ENCODE data around the gene PRR22.
"Not testable (repeated sequence)": the region's sequence is repeated elsewhere in the genome, so short reads cannot be mapped to it uniquely, and the experiment has no call there.

PRR22 gene

DNA sequence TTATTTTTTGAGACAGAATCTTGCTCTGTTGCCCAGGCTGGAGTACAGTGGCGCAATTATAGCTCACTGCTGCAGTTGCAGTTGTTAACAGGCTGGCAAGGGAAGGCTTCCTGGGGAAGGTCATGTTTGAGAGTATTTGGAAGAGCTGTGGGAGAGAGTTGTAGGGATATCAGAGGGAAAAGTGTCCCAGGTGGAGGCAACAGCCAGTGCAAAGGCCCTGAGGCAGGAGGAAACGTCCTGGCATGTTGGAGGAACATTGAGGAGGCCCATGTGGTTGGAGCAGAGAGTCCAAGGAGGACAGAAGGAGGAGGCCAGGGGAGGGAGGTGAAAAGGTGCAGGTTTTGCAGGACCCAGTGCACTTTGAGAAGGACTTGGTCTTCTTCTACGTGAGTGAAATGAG is 8.6 kb upstream of the PRR22 start:
- in situ Hi-C loops (cut with MboI; ENCODE audit: low sequenced_read_pairs): no loop called here

DNA sequence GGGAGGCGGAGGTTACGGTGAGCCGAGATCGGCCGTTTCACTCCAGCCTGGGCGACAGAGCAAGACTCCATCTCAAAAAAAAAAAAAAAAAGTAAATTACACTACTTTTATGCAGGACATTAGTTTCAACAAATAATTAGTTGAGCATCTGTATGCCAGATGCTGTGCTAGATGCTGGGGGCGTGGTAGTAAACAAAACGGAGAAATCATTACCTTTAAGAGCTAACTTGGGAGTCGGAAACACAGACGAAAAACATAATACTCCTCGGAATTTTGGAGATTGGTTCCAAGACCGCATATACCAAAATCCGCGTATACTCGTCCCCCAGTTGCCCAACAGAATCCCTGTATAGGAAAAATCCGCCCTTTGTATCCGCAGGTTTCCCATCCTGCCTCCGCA is 7.7 kb upstream of the PRR22 start:
- in situ Hi-C loops (cut with MboI; ENCODE audit: low sequenced_read_pairs): no loop called here

DNA sequence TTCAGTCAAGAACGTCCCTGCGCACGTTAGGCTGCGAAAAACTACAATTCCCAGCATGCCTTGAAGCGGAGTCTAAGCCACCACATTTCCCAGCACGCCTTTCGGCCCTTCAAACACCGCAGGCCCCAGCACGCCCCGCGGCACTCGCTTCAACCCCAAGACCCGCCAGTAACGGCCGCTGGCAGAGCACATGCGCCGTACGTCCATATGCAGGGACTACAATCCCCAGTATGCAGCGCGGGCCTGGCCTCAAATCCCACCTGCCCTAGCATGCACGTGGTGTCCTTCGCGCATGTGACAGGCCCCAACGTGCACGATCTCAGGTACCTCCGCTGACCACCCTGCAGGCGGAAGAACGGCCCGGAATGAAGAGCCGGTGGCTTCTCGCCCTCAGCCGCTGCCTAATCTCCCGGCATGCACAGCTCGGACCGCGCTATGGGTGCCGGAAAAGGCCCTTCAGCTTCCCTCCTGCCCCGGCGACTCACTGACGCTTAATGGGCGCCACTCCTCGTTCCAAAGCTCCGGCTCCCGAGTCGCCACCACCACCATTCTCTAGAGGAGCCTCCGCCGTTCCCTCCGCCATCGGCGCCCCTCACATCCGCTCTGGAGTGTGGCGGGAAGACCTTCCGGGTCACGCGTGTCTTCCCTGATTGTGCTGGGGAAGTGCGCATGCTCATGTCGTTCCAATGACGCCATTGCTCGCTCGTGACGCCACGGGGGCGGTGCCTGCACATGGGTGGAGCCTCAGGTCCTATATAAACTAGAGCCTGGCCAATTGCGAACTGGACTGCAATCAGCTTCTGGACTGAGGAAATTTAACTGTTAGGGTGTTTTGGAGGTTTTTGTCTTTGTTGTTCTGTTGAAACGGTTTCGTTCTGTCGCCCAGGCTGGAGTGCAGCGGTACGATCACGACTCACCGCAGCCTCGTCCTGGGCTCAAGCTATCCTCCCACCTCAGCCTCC is 6.3 kb upstream of the PRR22 start, which contains the start of gene DUS3L:
Gene DUS3L, minus strand, starts transcription at position 605 of the 962 bp plus-strand sequence. Its CDS starts 22 bp downstream, at position 583.
- in situ Hi-C loops (cut with MboI; ENCODE audit: low sequenced_read_pairs): no loop called here

DNA sequence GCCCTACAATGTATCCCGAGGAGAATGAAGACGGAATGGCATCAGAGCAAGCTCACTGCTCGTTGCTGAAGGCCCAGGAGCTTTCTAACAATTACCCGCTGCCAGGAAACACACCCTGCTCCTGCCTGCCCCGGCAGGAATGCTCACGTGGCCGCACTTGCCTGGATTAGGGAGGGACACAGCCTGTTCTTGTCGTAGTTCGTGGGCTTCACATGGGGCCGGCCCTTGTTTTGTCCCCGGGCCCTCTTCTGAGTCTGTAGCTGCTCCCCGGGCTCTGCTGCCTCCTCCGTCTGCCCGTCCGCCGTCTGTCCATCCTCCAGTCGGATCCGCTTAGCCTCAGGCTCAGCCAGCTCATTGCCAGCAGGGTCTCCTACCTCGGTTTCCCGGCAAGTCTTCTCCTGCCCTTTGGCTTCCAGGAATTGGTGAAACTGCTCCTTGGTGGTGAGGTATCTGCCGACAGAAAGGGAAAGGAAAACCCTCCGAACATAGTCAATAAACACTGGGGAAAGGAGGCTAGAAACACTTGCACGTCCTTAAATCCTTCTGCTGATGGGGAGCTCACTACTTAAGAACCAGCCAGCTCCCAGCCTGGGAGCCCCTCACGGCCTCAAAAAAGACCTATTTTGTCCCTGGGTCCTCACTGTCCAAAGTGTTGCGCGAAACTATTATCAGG is 5.5 kb upstream of the PRR22 start:
- in situ Hi-C loops (cut with MboI; ENCODE audit: low sequenced_read_pairs): no loop called here

DNA sequence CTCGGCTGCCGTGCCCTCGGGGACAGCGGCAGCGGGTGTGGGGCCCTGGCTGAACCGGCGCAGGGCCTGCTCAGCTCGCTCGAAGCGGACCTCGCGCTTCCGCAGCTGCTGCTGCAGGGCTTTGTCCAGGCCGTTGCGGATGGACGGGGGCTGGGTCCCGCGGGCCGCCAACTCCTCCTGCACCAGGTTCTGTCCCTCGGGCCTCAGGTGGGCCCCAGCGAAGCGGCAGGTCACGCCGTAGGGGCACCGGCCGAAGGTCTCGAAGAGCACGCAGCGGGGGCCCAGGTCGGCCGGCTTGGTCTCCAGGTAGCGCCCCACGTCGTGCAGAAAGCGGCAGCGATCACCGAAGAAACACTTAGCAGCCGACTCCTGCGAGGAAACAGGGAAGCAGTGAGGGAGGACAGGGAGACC is 4.8 kb upstream of the PRR22 start:
- in situ Hi-C loops (cut with MboI; ENCODE audit: low sequenced_read_pairs): no loop called here

DNA sequence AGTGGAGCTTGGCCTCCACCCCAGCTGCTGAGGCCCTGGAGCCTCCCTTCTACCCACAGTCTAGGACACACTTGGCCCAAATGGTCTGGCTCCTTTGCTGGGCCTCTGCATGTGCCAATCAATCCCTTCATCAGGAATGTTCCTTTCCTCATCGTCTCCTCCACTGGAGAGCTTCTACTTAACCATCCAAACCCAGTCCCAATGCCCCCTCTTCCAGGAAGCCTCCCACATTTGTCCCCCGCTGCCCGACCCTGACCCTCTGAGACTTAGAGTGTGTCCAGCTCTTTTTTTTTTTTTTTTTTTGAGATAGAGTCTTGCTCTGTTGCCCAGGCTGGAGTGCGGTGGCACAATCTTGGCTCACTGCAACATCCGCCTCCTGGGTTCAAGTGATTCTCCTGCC is 3.9 kb upstream of the PRR22 start:
- in situ Hi-C loops (cut with MboI; ENCODE audit: low sequenced_read_pairs): no loop called here

DNA sequence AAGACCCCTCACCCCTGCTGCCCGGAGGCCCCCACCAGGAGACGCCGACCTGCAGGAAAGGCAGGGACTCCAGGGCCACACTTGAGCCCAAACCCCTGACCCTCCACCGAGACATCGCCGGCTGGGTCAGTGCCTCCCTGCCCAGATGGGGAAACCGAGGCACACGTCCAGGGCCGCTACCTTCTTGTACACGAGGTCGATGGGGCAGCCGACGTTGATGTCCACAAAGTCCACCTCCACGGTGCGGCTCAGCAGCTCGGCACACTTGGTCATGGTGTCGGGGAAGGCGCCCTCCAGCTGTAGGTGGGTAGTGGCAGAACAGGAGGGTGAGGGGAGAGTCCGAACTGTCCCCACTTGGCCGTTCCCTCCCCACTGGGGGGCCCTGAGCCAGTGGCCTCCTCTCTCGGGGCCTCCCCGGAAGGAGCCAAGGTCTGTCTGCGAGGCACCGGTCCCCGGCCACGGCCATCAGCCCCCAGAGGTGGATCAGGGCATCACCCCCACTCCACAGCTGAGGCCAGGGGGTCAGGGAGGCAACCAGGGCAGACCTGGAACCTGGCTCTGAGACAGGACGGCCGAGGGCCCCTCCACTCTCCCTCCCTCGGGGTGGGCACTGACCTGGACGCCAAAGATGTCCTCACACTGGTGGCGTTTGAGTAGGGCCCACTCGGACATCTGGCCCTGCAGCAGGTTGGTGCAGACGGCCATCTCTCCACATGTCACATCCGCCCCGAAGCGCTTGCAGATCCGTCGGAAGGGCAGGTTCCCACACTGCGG is 3.0 kb upstream of the PRR22 start:
- in situ Hi-C loops (cut with MboI; ENCODE audit: low sequenced_read_pairs): no loop called here

DNA sequence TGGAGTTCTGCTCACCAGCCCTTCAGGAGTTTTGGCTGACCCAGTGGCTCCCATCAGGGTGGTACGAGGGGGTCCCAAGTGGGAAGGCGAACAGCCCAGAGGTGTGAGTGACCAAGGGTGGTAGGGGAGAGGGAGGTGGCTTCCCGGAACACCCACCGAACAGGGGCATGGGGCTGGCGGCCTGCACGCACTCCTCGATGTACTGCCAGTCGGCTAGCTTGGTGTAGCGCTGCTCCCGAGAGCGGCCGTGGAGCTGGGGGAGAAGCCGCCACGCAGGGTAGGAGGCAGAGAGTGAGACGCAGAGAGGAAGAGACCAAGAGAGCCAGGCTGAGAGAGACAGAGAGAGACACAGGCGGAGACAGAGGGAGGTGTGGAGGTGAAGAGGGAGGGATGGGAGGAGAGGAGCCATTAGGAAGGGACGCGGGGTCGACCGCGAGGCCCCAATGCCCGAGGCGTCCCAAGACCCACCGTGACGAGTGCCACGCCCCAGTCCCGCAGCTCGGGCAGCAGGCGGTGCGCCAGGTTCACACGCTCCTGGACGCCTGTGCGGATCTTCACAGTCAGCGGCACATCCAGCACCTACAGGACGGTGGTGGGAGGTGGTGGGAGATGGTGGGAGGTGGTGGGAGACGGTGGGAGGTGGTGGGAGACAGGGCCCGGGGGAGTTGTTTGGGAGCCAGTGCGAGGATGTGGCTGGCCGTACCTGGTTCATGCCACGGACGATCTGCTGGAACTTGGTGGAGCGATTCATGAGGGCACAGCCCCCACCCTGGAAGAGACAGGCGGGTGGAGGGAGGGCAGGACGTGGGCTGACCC is 2.3 kb upstream of the PRR22 start:
- in situ Hi-C loops (cut with MboI; ENCODE audit: low sequenced_read_pairs): no loop called here

DNA sequence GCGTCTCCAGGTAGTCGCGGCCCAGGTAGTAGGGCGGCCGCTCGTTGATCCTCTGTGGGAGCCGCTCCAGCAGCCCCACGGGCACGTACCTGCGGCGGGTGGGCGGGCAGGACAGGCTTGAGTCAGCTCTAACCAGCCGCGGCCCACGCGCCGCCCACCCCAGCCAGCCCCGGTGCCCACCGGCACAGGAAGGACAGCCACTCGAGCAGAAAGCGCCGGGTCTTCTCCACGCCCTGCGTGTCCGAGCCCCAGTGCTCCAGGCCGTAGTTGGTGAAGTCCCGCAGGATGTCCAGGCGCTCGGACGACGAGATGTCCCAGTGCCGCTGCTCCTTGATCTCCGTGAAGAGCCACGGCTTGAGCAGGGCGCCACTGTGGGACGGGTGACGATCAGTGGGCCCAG is 877 bp upstream of the PRR22 start:
- in situ Hi-C loops (cut with MboI; ENCODE audit: low sequenced_read_pairs): no loop called here

DNA sequence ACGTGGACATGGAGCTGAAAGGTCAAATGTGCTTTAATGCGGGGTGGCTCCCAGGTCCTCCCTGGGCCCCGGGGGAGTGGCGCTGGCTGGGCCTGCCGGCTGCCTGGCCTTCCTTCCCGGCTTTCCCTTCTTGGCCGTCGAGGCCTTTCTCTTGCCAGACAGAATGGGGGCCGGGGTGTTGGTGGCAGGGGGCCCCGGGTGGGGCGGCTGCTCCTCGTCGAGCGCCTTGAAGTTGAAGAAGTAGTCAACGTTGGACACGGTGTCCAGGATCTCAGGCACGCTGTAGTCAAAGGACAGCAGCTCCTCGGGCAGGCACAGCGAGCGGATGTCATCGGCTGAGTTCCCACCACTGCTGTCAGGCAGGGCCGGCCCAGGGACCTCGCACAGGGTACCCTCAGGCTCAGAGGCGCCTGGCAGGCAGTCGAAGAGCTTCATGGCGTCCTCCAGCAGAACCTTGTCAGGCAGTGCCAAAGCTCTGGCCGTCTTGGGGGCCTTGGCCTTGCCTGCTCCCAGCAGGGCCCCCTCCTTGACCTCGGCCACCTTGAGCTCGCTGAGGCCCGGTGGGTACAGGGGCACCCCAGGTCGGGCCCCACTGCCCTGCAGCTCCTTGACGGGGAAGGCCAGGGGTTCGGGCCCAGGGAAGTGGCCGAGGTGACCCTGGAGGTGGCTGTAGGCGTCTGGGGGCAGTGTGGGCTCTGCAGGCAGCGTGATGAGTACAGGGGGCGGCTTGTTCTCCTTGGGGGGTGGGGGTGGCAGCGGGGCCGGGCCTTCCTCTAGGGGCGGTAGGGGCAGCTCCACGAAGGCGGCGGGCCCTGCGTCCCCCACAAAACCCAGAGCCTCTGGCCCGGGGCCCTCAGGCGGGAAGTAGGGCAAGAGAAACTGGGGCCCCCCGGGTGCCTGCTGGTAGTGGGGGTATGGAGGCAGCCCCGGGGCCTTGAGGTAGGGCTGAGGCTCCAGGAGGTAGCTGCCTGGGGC is 1.3 kb downstream of the PRR22 start:
- in situ Hi-C loops (cut with MboI; ENCODE audit: low sequenced_read_pairs): no loop called here

DNA sequence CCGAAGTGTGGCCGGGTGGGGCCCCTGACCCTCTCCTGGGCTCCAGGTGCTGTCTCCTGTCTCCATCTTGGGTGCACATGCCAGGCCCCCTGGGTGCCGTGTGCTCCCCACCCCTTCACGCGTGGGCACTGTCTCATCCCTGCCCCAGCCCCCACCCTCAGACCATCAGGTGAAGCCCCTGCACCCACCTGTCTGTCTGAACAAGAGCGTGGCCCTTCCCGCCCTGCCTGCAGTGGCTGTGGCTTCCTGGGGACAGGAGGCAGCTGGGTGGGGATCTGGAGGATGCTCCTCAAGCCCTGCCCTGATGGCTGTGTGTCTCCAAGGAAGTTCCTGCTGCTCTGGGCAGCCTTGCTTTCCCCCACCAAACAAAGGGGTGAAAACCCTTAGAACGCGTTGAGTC is 2.2 kb downstream of the PRR22 start:
- in situ Hi-C loops (cut with MboI; ENCODE audit: low sequenced_read_pairs): no loop called here

DNA sequence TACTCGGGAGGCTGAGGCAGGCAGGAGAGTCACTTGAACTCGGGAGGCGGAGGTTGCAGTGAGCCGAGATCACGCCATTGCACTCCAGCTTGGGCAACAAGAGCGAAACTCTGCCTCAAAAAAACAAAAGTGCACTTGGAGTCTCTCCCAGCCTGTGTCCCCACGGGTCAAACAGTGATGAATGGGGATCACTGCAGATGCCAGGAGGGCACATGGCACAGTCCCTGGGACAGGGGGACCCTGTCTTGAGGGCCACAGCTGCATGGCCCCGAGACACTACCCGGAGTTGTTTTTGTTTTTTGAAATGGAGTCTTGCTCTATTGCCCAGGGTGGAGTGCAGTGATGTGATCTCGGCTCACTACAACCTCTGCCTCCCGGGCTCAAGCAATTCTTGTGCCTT is 3.6 kb downstream of the PRR22 start:
- in situ Hi-C loops (cut with MboI; ENCODE audit: low sequenced_read_pairs): not testable (repeated sequence)

DNA sequence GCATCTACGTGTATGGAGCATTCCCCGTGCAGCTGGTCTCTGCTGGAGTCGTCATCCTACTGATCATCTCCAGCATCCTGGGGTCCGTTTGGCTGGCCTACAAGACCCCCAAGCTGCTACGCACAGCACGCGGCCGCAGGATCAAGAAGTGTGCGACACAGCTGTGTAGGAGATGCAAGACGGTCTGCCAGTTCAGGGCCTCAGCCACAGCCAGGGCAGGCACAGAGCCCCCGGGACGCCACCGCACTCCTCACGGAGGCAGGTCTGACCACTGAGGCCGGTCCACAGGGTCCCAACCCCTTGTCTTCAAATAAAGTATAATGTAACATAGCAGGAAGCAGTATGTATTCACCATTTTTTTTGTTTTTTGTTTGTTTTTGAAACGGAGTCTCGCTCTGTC is 6.1 kb downstream of the PRR22 start:
- in situ Hi-C loops (cut with MboI; ENCODE audit: low sequenced_read_pairs): no loop called here

DNA sequence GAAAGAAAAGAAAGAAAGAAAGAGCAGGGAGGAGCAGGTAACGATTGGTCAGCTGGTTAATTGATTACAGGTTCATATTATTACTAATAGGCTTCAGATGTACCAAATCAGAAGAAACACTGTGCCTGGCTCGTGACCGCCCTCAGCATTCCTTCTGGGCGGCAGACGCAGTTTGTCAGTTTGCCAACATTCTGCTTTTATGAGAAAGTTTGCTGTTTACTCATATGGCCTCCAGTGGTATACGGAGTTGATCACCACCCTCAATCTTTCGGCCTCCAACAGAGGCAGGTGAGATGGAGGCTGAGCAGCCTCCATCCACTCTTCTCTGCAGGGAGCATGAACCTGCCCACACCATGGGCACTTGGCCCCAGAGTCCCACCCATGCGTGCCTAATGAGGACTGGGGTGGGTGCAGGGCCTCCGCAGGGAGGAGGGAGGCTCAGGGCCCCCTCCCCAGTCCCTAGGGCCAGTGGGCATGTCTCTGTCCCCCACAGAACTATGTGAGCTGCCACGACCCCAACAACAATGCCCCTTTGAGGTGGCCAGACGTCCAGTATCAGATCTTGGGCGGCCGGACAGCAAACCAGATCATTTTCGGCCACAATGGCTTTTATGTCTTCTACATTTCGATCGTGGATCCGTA is 8.8 kb downstream of the PRR22 start:
- in situ Hi-C loops (cut with MboI; ENCODE audit: low sequenced_read_pairs): no loop called here

DNA sequence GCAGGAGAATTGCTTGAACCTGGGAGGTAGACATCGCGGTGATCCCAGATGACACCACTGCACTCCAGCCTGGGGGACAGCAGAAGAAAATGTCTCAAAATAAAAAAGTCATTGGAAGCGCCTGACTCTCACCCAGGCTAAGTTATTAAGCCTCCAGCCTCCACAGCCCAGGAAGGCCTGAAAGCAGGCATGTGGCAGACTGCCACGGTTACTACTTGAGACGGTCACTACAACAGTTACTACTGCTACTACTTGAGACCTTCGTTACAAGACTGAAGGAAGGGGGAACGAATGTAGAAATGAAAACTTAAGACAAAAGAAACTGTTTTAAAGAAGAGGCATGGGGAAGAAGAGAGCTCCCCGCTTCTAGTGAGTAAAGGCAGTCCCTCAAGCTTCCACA is 9.6 kb downstream of the PRR22 start:
- in situ Hi-C loops (cut with MboI; ENCODE audit: low sequenced_read_pairs): no loop called here

DNA sequence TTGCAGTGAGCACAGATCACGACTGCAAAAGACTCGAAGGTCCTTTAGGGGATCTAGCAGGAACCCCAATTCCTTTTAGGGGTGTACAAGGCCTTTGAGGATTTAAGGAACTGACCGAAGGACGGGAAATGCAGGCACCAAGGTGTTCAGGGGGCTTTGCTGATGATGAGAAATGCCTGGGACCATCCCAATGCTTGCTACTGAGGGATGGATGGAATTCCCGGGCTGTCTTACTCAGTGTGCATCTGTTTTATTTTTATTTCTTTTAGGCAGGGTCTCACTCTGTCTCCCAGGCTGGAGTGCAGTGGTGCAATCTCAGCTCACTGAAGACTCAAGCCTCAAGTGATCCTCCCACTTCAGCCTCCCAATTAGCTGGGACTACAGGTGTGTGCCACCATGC is 11.3 kb downstream of the PRR22 start:
- in situ Hi-C loops (cut with MboI; ENCODE audit: low sequenced_read_pairs): no loop called here

DNA sequence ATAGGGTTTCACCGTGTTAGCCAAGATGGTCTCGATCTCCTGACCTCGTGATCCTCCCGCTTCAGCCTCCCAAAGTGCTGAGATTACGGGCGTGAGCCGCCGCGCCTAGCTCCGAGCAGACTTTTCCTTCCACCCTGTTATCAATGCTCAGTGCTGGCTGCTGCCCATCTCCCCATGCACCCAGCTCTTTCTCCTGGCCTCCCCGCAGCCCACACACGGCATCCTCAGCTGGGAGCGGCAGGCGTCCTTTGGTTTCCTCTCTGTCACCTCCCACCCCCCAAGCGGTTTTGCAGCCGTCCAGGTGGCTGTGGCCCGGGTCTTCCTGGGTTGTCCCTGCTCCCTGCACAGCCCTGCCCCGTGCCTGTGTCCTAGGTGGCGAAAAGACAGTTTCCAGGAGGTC is 12.1 kb downstream of the PRR22 start:
- in situ Hi-C loops (cut with MboI; ENCODE audit: low sequenced_read_pairs): no loop called here

DNA sequence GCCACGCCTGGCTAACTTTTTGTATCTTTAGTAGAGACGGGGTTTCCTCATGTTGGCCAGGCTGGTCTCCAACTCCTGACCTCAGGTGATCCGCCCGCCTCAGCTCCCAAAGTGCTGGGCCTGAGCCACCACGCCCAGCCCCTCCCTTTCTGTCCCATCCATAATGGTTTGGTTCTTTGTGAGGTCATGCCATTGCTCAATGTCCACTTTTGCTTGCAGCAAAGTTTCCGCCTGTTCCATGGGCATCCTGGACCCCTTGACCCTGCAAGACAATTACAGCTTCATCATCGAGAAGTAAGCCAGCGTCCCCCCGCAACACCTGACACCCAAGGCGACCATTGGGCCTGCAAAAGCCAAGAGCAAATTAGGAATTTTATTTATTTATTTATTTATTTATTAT is 16.6 kb downstream of the PRR22 start:
- in situ Hi-C loops (cut with MboI; ENCODE audit: low sequenced_read_pairs): no loop called here

DNA sequence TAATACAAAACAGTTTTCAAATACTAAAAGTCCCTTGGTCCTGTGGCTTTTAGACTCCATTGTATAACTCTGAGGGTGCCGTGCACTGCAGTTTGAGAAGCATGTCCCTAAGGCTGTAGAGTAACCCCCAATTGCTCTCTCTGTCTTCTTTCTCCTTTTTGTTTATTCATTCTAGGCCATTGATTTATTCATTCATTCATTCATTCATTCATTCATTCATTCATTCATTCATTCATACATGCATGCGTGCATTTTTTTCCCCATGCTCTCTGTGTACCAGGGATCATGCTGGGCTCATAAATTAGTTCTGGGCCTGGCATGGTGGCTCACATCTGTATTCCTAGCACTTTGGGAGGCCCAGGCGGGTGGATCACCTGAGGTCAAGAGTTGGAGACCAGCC is 19.3 kb downstream of the PRR22 start:
- in situ Hi-C loops (cut with MboI; ENCODE audit: low sequenced_read_pairs): no loop called here

Data from HL-60/S4 treated with phorbol 12-myristate 13-acetate at 8.2 ng/mL for 4 days and 3 days (cell line).